C4-2B (cell line): ENCODE measurements around the gene SLC35G4.

Experiments
- CTCF ChIP-seq: fragments of 450-650 bp; conservative IDR thresholded peaks from 2 replicates; pipeline ENCODE4 v1.5.1; 2017; ENCODE audit warnings: mild to moderate bottlenecking
- ZFX ChIP-seq: fragments of 450-650 bp; IDR thresholded peaks from 2 replicates; pipeline ENCODE4 v1.6.1; 2017

- no peak for TF ChIP-seq CTCF
- no peak for TF ChIP-seq ZFX
These were observed 30.6 kb upstream of the SLC35G4 start for GRCh38 chr18:11578799-11579198.
